Mesendoderm (in vitro differentiated cells): ENCODE data around the gene CTSA.

Source experiments
- DNase-seq: peaks from one replicate; pipeline ENCODE4 v3.0.0; 2013
- H2AK5ac ChIP-seq: 2 replicates; pipeline ENCODE4 v1.6.1; 2013; ENCODE audit warnings: low read length, inconsistent platforms
- H2BK120ac ChIP-seq: 2 replicates; pipeline ENCODE4 v1.6.1; 2013; ENCODE audit warnings: low read depth, mild to moderate bottlenecking, low read length, moderate library complexity, mixed read lengths
- H2BK15ac ChIP-seq: replicated peaks from 2 replicates; pipeline ENCODE4 v1.6.1; 2013; ENCODE audit warnings: low read depth, mild to moderate bottlenecking, moderate library complexity
- H2BK5ac ChIP-seq: 2 replicates; pipeline ENCODE4 v1.6.1; 2013; ENCODE audit warnings: low read length, inconsistent platforms
- H3K18ac ChIP-seq: 2 replicates; pipeline ENCODE4 v1.6.1; 2013; ENCODE audit warnings: mild to moderate bottlenecking, low read length, mixed read lengths
- H3K23ac ChIP-seq: one replicate; pipeline ENCODE4 v1.6.1; 2013; ENCODE audit warnings: low read length
- H3K27ac ChIP-seq: 2 replicates; pipeline ENCODE4 v1.5.1; 2013; ENCODE audit warnings: low read depth, mild to moderate bottlenecking, inconsistent platforms, low read length, moderate library complexity
- H3K27me3 ChIP-seq: 2 replicates; pipeline ENCODE4 v1.6.1; 2013; ENCODE audit warnings: low read length, control low read depth, mild to moderate bottlenecking, inconsistent platforms; ENCODE audit not compliant: insufficient read depth, poor library complexity
- H3K36me3 ChIP-seq: 2 replicates; pipeline ENCODE4 v1.6.1; 2013; ENCODE audit warnings: low read length, inconsistent platforms; ENCODE audit not compliant: control insufficient read depth, insufficient read depth
- H3K4ac ChIP-seq: one replicate; pipeline ENCODE4 v1.6.1; 2013; ENCODE audit warnings: low read depth, mild to moderate bottlenecking, low read length, moderate library complexity
- H3K4me1 ChIP-seq: 2 replicates; pipeline ENCODE4 v1.6.1; 2013; ENCODE audit warnings: low read depth, low read length, inconsistent platforms; ENCODE audit not compliant: control insufficient read depth
- H3K4me2 ChIP-seq: 2 replicates; pipeline ENCODE4 v1.6.1; 2013; ENCODE audit warnings: low read length
- H3K4me3 ChIP-seq: 2 replicates; pipeline ENCODE4 v1.5.1; 2013; ENCODE audit warnings: mild to moderate bottlenecking, low read length
- H3K56ac ChIP-seq: one replicate; pipeline ENCODE4 v1.6.1; 2013; ENCODE audit warnings: low read length
- H3K79me1 ChIP-seq: 2 replicates; pipeline ENCODE4 v1.6.1; 2013; ENCODE audit warnings: low read length, inconsistent platforms
- H3K79me2 ChIP-seq: 2 replicates; pipeline ENCODE4 v1.6.1; 2013; ENCODE audit warnings: mild to moderate bottlenecking, low read length; ENCODE audit not compliant: control insufficient read depth, insufficient read depth
- H3K9ac ChIP-seq: 2 replicates; pipeline ENCODE4 v1.6.1; 2013; ENCODE audit warnings: low read length, inconsistent platforms
- H4K5ac ChIP-seq: one replicate; pipeline ENCODE4 v1.6.1; 2013; ENCODE audit warnings: low read length
- H4K8ac ChIP-seq: one replicate; pipeline ENCODE4 v1.6.1; 2013; ENCODE audit warnings: low read depth, mild to moderate bottlenecking, control low read depth, low read length, moderate library complexity
- WGBS: extraction: QIAGEN DNeasy Blood & Tissue Kit; methylation state at CpG from one replicate; pipeline ENCODE4 v1.1.7; 2013; ENCODE audit warnings: low lambda C conversion rate, missing lambda C conversion rate; ENCODE audit not compliant: insufficient coverage; ENCODE audit errors: extremely low coverage; 5-methylcytosine and 5-hydroxymethylcytosine counted together

CTSA gene

GRCh38 chr20:45908084-45908483, 16.9 kb downstream of the CTSA start:
- Histone ChIP-seq H3K79me2 (peaks cover 3% of the 10 kb centered on the region), H3K4me2 (no peak overlapping the region), H4K5ac (no peak overlapping the region), H2AK5ac (no peak overlapping the region), H3K4me1 (peaks cover 2% of the 10 kb centered on the region), H2BK15ac (no peak overlapping the region), H3K23ac (no peak overlapping the region), H2BK5ac (no peak overlapping the region), H3K18ac (no peak overlapping the region), H4K8ac (no peak overlapping the region), H3K27ac (no peak overlapping the region), H3K4me3 (no peak overlapping the region), H3K79me1 (peaks cover 6% of the 10 kb centered on the region), H3K36me3 (peaks cover 16% of the 10 kb centered on the region), H3K27me3 (no peaks in the 10 kb centered on the region), H3K56ac (no peak overlapping the region), H2BK120ac (no peak overlapping the region), H3K4ac (no peak overlapping the region), H3K9ac (no peak overlapping the region)
- no peak for DNase-seq
- WGBS = no CpG with 5 or more reads among the region's 2 CpGs

DNA sequence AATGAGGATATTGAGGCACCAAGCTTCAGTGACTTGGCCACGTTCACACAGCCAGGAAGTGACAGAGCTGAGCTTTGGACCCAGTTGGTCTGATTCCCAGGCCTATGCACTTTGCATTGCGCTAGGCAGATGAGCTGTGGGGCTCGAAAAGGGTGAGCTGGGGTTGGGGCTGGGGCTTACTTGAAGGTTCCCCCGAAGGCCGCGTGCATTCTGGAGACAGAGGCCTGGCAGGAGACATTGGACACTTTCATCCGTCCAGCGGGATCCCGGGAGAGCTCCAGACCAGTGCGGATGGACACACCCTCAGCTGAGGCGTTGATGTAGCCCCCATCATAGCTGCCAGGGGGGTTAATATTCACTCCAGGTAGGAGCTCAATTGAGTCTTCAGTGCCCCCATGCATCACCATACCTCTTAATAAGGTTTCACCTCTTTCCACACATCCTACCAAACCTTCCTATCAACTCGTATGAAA, 18.2 kb downstream of the CTSA start:
- H3K4me2 ChIP-seq = no peak overlapping the region
- H3K36me3 ChIP-seq = peaks cover 16% of the 10 kb centered on the region
- H4K8ac ChIP-seq = no peak overlapping the region
- DNase-seq = no peak
- H3K18ac ChIP-seq = no peak overlapping the region
- no peak overlapping the region for H3K9ac ChIP-seq
- H4K5ac ChIP-seq = no peak overlapping the region
- H3K56ac ChIP-seq = no peak overlapping the region
- peaks cover 3% of the 10 kb centered on the region for H3K79me2 ChIP-seq
- no peak overlapping the region for H2BK120ac ChIP-seq
- no peak overlapping the region for H2AK5ac ChIP-seq
- H2BK15ac ChIP-seq = no peak overlapping the region
- H3K4me3 ChIP-seq = no peak overlapping the region
- H3K79me1 ChIP-seq = peaks cover 6% of the 10 kb centered on the region
- H2BK5ac ChIP-seq = no peak overlapping the region
- H3K4me1 ChIP-seq = peaks cover 2% of the 10 kb centered on the region
- 100% methylated on average over 1 of the region's 12 CpGs for WGBS
- H3K27me3 ChIP-seq = no peaks in the 10 kb centered on the region
- no peak overlapping the region for H3K23ac ChIP-seq
- no peak overlapping the region for H3K27ac ChIP-seq
- H3K4ac ChIP-seq = no peak overlapping the region

- no CpG with 5 or more reads among the region's 22 CpGs for WGBS
- no peak for DNase-seq
- Histone ChIP-seq H3K4ac (no peak overlapping the region), H4K5ac (no peak overlapping the region), H3K36me3 (peaks cover 13% of the 10 kb centered on the region), H3K4me1 (peaks cover 2% of the 10 kb centered on the region), H3K4me2 (no peak overlapping the region), H3K23ac (no peak overlapping the region), H3K9ac (no peak overlapping the region), H3K56ac (peak overlapping the region; percentile 25), H2BK120ac (no peak overlapping the region), H3K18ac (no peak overlapping the region), H2BK5ac (no peak overlapping the region), H3K27me3 (no peaks in the 10 kb centered on the region), H3K27ac (no peak overlapping the region), H3K79me2 (peaks cover 3% of the 10 kb centered on the region), H2BK15ac (no peak overlapping the region), H3K4me3 (no peak overlapping the region), H4K8ac (no peak overlapping the region), H3K79me1 (peaks cover 6% of the 10 kb centered on the region), H2AK5ac (no peak overlapping the region)
These were observed 18.9 kb downstream of the CTSA start for GRCh38 chr20:45909817-45910669.

DNA sequence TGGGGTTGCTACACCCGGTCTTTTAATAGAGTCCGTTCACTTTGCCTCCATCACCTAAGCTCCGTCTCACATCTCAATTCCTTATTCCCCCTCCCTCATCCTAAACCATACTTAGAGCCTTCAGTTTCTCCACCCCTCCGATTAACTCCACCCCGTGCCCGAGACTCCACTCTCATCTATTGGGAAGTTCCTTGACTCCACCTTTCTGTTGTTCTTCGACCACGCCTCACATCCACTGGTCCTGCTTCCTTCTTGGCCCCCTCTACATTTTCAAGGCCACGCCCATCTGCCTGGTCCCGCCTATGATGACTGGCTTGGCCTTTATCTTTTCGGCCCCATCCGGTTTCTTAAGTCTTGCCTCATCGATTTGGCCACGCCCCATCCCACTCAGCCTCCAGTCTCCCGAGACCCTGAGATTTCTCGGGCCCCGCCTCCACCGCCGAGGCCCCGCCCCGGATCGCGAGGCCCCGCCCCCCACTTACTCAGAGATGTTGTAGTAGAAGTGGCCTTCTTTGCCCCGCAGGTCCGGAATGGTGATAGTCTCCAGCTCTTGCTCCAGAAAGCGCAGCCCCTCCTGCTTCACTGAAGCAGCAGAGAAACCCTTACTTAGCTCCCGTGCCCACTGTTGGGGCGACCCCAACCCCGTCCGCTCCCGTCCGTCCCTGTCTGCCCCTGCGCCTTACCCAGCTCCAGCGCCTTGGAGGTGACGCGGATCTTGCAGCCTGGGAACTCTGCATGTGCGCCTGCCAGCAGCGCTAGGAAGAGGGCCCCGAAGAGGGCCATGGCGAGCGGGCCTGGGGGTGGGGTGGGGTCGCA, 19.7 kb downstream of the CTSA start:
- Histone ChIP-seq H4K8ac (no peak overlapping the region), H3K4me2 (peak overlapping the region; percentile 99), H3K23ac (no peak overlapping the region), H2BK120ac (no peak overlapping the region), H3K56ac (peak overlapping the region; percentile 94), H3K4me3 (peak overlapping the region; percentile 78), H4K5ac (no peak overlapping the region), H3K27me3 (no peaks in the 10 kb centered on the region), H3K27ac (peak overlapping the region; percentile 1), H3K79me1 (peaks cover 6% of the 10 kb centered on the region), H3K36me3 (peaks cover 12% of the 10 kb centered on the region), H3K79me2 (peaks cover 3% of the 10 kb centered on the region), H3K4me1 (peaks cover 2% of the 10 kb centered on the region), H3K18ac (no peak overlapping the region), H3K4ac (peak overlapping the region; percentile 1), H2AK5ac (no peak overlapping the region), H2BK15ac (no peak overlapping the region), H3K9ac (peak overlapping the region; percentile 94), H2BK5ac (peak overlapping the region; percentile 80)
- DNase-seq = peak; percentile 100
- 100% methylated on average over 1 of the region's 43 CpGs for WGBS

DNA sequence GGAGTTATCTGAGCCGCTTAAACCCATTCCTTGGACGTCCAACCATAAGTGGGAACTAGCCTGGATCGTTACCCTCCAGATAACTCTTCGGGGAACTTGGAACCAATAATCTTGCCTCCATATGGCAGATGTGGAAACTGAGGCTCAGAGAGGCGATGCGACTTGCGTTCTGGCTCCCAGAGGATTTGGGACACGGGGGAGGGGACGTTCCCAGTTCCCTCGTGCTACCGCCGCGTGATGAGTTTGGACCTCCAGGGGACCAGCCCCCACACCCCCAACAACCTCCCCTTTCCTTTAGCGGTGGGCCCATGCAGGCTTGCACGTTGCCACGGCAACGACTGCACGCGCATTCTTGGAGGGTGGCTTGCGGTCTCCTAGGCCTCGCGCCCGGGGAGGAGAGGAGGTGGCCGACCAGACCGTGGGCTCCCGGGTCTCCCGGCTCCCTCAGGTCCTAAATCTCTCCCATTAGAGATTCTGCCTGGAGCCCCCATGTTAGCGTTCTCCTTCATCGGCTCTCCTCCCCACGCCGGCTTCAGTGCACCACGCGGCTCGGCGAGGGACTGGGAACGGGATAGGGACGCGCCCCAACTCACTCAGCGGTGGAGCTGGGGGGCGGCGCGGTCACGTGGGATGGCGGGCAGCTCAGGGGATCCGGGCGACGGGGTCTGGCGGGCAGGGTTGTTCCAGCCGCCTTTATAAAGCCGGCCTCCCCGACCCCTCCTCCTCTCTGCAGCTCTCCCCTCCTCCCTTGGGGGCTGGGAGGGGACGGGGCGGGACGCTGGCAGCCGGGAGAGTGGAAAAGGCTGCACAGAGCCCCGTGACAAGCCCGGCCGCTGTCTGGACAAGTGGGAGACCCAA, 20.6 kb downstream of the CTSA start, which contains the start of gene PLTP:
PLTP (minus strand) TSS at position 670 of the 858 bp plus-strand sequence. CDS start 703 bp downstream, outside the sequence.
- Histone ChIP-seq H3K27ac (peak within 1 kb of the TSS; percentile 1), H2BK15ac (no peak within 1 kb of the TSS), H3K4ac (peak within 1 kb of the TSS; percentile 1), H2BK120ac (no peak within 1 kb of the TSS), H3K23ac (no peak within 1 kb of the TSS), H3K4me3 (peak within 1 kb of the TSS; percentile 78), H2AK5ac (peak within 1 kb of the TSS; percentile 11), H3K56ac (peak within 1 kb of the TSS; percentile 94), H3K9ac (peak within 1 kb of the TSS; percentile 94), H4K8ac (no peak within 1 kb of the TSS), H2BK5ac (peak within 1 kb of the TSS; percentile 80), H3K4me2 (peak within 1 kb of the TSS; percentile 99), H3K79me2 (peaks cover 3% of the 10 kb centered on the region), H4K5ac (no peak within 1 kb of the TSS), H3K18ac (no peak within 1 kb of the TSS), H3K36me3 (peaks cover 10% of the 10 kb centered on the region), H3K4me1 (peaks cover 2% of the 10 kb centered on the region), H3K79me1 (peaks cover 6% of the 10 kb centered on the region), H3K27me3 (no peaks in the 10 kb centered on the region)
- DNase-seq = peak; percentile 82
- WGBS = no CpG with 5 or more reads among the region's 58 CpGs
